ENCODE measurements around the gene FMNL2. TPM values are rescaled to one million over a fixed set of nuclear protein-coding genes. Genes with fewer than 3 reads are reported as not detected.
A peak's percentile ranks its signal among the peaks of the same experiment; 100 is the strongest.

FMNL2 gene
- total RNA-seq, 1 experiment from 2014 or later, result 33.6 TPM

DNA sequence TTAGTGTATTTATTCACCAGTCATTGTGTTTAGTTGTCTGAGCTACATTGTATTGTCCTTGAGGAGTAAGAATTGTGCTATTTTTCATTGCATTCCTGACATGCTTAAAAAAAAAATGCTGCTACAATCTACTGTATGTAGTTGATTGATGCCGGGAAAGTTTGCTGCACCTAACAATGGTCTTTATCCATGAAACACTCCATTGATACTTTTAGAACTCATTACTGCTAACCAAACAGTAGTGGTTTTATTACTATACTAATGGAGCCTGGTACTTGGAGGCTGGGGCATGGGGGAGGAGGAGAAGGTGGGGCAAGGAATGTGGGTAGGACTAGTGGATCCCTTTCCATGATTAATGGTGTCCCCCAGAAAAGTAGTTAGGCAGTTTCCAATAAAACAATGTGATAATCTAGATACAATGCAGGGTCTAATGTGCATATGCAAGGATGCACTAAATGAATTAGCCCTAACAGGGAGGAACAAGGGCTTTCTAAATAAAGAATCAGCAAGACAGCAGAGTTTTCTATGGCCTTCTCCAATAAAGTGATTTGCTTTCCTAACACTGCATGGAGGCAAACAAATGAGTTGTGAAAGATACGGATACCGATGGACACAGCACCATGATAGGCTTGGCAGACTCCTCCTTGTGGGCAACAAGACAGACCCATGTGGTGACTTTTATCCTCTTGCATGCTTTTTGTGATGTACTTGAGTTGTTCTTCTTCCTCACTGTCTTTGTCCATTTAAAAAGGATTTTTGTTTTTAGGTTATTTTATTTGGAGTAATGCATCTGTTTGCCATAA is 78.5 kb downstream of the FMNL2 start:
- H3K27ac Mint-ChIP-seq, result peak overlapping the region in 1 of 3 experiments; percentile 60; a peak in 2 of 7 replicates
- no peak overlapping the region for H3K56ac ChIP-seq (ENCODE audit: insufficient read length, low read depth, low read length)
- H3T11ph ChIP-seq (ENCODE audit: low read length), result no peak overlapping the region
- no peak overlapping the region for H3K18ac ChIP-seq (ENCODE audit: insufficient read length, low read depth, low read length)
- TF ChIP-seq, protein P1, sequence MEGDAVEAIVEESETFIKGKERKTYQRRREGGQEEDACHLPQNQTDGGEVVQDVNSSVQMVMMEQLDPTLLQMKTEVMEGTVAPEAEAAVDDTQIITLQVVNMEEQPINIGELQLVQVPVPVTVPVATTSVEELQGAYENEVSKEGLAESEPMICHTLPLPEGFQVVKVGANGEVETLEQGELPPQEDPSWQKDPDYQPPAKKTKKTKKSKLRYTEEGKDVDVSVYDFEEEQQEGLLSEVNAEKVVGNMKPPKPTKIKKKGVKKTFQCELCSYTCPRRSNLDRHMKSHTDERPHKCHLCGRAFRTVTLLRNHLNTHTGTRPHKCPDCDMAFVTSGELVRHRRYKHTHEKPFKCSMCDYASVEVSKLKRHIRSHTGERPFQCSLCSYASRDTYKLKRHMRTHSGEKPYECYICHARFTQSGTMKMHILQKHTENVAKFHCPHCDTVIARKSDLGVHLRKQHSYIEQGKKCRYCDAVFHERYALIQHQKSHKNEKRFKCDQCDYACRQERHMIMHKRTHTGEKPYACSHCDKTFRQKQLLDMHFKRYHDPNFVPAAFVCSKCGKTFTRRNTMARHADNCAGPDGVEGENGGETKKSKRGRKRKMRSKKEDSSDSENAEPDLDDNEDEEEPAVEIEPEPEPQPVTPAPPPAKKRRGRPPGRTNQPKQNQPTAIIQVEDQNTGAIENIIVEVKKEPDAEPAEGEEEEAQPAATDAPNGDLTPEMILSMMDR (conservative IDR thresholded peaks at IDR 0.05), result no peak
- H3K4me1 ChIP-seq (ENCODE audit: insufficient read depth, low read length), result peaks cover 5% of the 10 kb centered on the region; the same call in 1 of the 2 replicates
- no peaks in the 10 kb centered on the region for H3K23me2 ChIP-seq (ENCODE audit: insufficient read length, low read depth, low read length, poor library complexity, severe bottlenecking)
- H2AFZ ChIP-seq (ENCODE audit: low read length), result no peak overlapping the region
- H3K9me3 Mint-ChIP-seq, result no peaks in the 10 kb centered on the region
- no peak overlapping the region for H4K8ac ChIP-seq (replicated peaks; ENCODE audit: insufficient read length, low read depth, low read length)
- H2AK5ac ChIP-seq (ENCODE audit: insufficient read length, low read length), result no peak overlapping the region
- no peak overlapping the region for H2BK12ac ChIP-seq (ENCODE audit: insufficient read length, low read depth, low read length)
- no peak overlapping the region for H2BK5ac ChIP-seq (ENCODE audit: insufficient read length, low read length)
- no peaks in the 10 kb centered on the region for H3K9me3 ChIP-seq (ENCODE audit: control insufficient read depth, low read depth, low read length)
- H3K9ac ChIP-seq (ENCODE audit: extremely low read depth, insufficient read length, low read length), result no peak overlapping the region
- no peak overlapping the region for H2BK120ac ChIP-seq (ENCODE audit: low read depth, low read length, poor library complexity, severe bottlenecking)
- no peak overlapping the region for H2BK20ac ChIP-seq (ENCODE audit: low read depth, low read length, poor library complexity, severe bottlenecking)
- peaks cover 3% of the 10 kb centered on the region for H3K79me1 ChIP-seq (ENCODE audit: insufficient read depth, low read depth, low read length, poor library complexity, severe bottlenecking)
- no CpG with 5 or more reads among the region's 3 CpGs for whole genome bisulfite sequencing (ENCODE audit: extremely low coverage, insufficient read length, low lambda C conversion rate)
- no peaks in the 10 kb centered on the region for H3K27me3 Mint-ChIP-seq (ENCODE audit: low read depth)
- no peak overlapping the region for H3K4me2 ChIP-seq (ENCODE audit: insufficient read depth, insufficient read length, low read length)
- peaks cover 12% of the 10 kb centered on the region; the same call in 1 of the 2 replicates for H3K79me2 ChIP-seq (ENCODE audit: insufficient read depth, low read length)
- no peak overlapping the region for H3K27ac ChIP-seq (ENCODE audit: insufficient read length, low read depth, low read length)
- no peaks in the 10 kb centered on the region; a peak in 1 of 7 replicates for H3K36me3 Mint-ChIP-seq (ENCODE audit: insufficient read depth in 1 of 3, low read depth in 3 of 3)
- H4K5ac ChIP-seq (ENCODE audit: insufficient read length, low read depth, low read length), result no peak overlapping the region
- no peak for DNase-seq
- no peaks in the 10 kb centered on the region for H4K20me1 ChIP-seq (ENCODE audit: control insufficient read depth, insufficient read depth, insufficient read length)
- no peak overlapping the region for H3K23ac ChIP-seq (ENCODE audit: insufficient read length, low read depth, low read length)
- peaks cover 66 to 75% of the 10 kb centered on the region in 2 experiments for H3K4me1 Mint-ChIP-seq
- H3K4me3 Mint-ChIP-seq, result no peak overlapping the region; a peak in 1 of 5 replicates
- no peak overlapping the region for H4K91ac ChIP-seq (ENCODE audit: insufficient read length, low read depth, low read length)
- no peak overlapping the region for H3K4ac ChIP-seq (ENCODE audit: low read depth, low read length)
- H3K14ac ChIP-seq (ENCODE audit: insufficient read depth, low read length), result no peak overlapping the region
- no peak overlapping the region for H2BK15ac ChIP-seq (ENCODE audit: low read depth, low read length)
- no peaks in the 10 kb centered on the region for H3K27me3 ChIP-seq (ENCODE audit: insufficient read depth, low read length)

Measured in H9 (cell line).